K562 (cell line): ENCODE data around the gene DUSP16. TPM values are rescaled to one million over a fixed set of nuclear protein-coding genes. Genes with fewer than 3 reads are reported as not detected.
A peak's percentile ranks its signal among the peaks of the same experiment; 100 is the strongest.

Source experiments
- CREB1 ChIP-seq, 2 experiments: sonication (generic) in 1 of 2; formaldehyde crosslinking in 1 of 2; IDR thresholded peaks; 2 replicates each; pipeline versions ENCODE4 v1.6.1 to v1.8.0; 2012 to 2022; ENCODE audit warnings: inconsistent platforms in 1 of 2, mild to moderate bottlenecking in 1 of 2, missing genetic modification reagents in 1 of 2, moderate library complexity in 1 of 2
- DDX20 ChIP-seq: fragments of 450-650 bp; IDR thresholded peaks from 2 replicates; pipeline ENCODE4 v1.6.1; 2016; ENCODE audit warnings: missing genetic modification characterization, low read depth, mild to moderate bottlenecking, missing compliant biosample characterization, moderate library complexity
- DIDO1 ChIP-seq: fragments of 450-650 bp; IDR thresholded peaks from 2 replicates; pipeline ENCODE4 v1.6.1; 2016; ENCODE audit warnings: low read depth, missing biosample characterization, missing genetic modification characterization
- ETV5 ChIP-seq: sonication (generic); formaldehyde crosslinking; IDR thresholded peaks from 2 replicates; pipeline ENCODE4 v1.4.0; 2020; ENCODE audit warnings: low read depth, mild to moderate bottlenecking, missing genetic modification reagents
- FOSL1 ChIP-seq: fragments of 200-800 bp; sonication (Bioruptor generic); conservative IDR thresholded peaks from 2 replicates; pipeline ENCODE4 v1.6.1; 2016; ENCODE audit warnings: missing genetic modification characterization, missing compliant biosample characterization
- HNRNPL ChIP-seq: fragments of 200-400 bp; formaldehyde crosslinking; IDR thresholded peaks from 2 replicates; pipeline ENCODE4 v1.6.1; 2017; ENCODE audit warnings: low read depth, mild to moderate bottlenecking, low read length
- MEF2D ChIP-seq: conservative IDR thresholded peaks from 2 replicates; pipeline ENCODE4 v1.6.1; 2016; ENCODE audit warnings: low read depth, missing genetic modification characterization, missing compliant biosample characterization
- POLR2H ChIP-seq: IDR thresholded peaks from 2 replicates; pipeline ENCODE4 v1.6.1; 2016; ENCODE audit warnings: missing genetic modification characterization, low read depth, mild to moderate bottlenecking, control low read depth, missing compliant biosample characterization, moderate library complexity
- RBM34 ChIP-seq: fragments of 200-400 bp; formaldehyde crosslinking; IDR thresholded peaks from 2 replicates; pipeline ENCODE4 v1.6.1; 2018; ENCODE audit warnings: low read length, borderline replicate concordance; ENCODE audit not compliant: insufficient read depth
- STAG1 ChIP-seq: sonication (generic); formaldehyde crosslinking; IDR thresholded peaks from 2 replicates; pipeline ENCODE4 v1.5.0; 2020; ENCODE audit warnings: missing genetic modification reagents, borderline replicate concordance
- TARDBP ChIP-seq: fragments of 450-650 bp; IDR thresholded peaks from 2 replicates; pipeline ENCODE4 v1.6.1; 2016
- TCF7 ChIP-seq: sonication (generic); IDR thresholded peaks from 2 replicates; pipeline ENCODE4 v1.6.1; 2016; ENCODE audit warnings: antibody characterized with exemption, borderline replicate concordance
- THRAP3 ChIP-seq: fragments of 450-650 bp; IDR thresholded peaks from 2 replicates; pipeline ENCODE4 v1.6.1; 2016; ENCODE audit warnings: mild to moderate bottlenecking, inconsistent platforms, borderline replicate concordance
- ZFX ChIP-seq: sonication (generic); formaldehyde crosslinking; IDR thresholded peaks from 2 replicates; pipeline ENCODE4 v1.8.0; 2022; ENCODE audit warnings: mild to moderate bottlenecking, missing genetic modification reagents, moderate library complexity
- ZNF316 ChIP-seq: fragments of 450-650 bp; IDR thresholded peaks from 2 replicates; pipeline ENCODE4 v1.6.1; 2016
- ZNF76 ChIP-seq: fragments of 250-450 bp; sonication (Bioruptor Pico); IDR thresholded peaks from 2 replicates; pipeline ENCODE4 v1.4.0; 2020; ENCODE audit warnings: mild to moderate bottlenecking, moderate library complexity, borderline replicate concordance
- polyA plus RNA-seq, 8 experiments: library from polyadenylated mRNA; depleted of rRNA in 4 of 8; stranded (reverse) in 5 of 8; unstranded in 3 of 8; fragments of >200 nt; fragmentation: Nextera tagmentation in 2 of 8; fragmentation: Illumina TruSeq in 1 of 8; extraction: Ambion mirVana in 2 of 8; extraction: Trizol in 1 of 8; gene quantifications; 2 replicates each; pipeline versions ENCODE4 v1.2.1 to v1.2.3, GENCODE V29; 2011 to 2014; ENCODE audit warnings: inconsistent platforms in 1 of 8, missing spikeins in 1 of 8
- total RNA-seq, 7 experiments: library from RNA; depleted of rRNA in 6 of 7; stranded (reverse); fragments of >200 nt in 6 of 7; fragmentation: Illumina TruSeq in 2 of 7; extraction: Trizol in 2 of 7; gene quantifications; 2 replicates each; pipeline versions ENCODE4 v1.2.1 to v1.2.3, GENCODE V29; 2011 to 2021; ENCODE audit warnings: low replicate concordance in 1 of 7
- TF ChIP-seq, protein P1 (sequence below): fragments of 450-650 bp; IDR thresholded peaks from 2 replicates; pipeline ENCODE4 v1.6.1; 2016; ENCODE audit warnings: low read depth
- TF ChIP-seq, protein P2 (sequence below): sonication (generic); formaldehyde crosslinking; IDR thresholded peaks from 2 replicates; pipeline ENCODE4 v1.8.1; 2023; ENCODE audit warnings: mild to moderate bottlenecking, missing genetic modification reagents

Gene DUSP16
- total and polyA plus RNA-seq, 9 of the 15 experiments (the other 6 are each of a cell fraction or from before 2014, with no cell fraction given) = 0.70 to 12.3 (median 5.7) TPM

DNA sequence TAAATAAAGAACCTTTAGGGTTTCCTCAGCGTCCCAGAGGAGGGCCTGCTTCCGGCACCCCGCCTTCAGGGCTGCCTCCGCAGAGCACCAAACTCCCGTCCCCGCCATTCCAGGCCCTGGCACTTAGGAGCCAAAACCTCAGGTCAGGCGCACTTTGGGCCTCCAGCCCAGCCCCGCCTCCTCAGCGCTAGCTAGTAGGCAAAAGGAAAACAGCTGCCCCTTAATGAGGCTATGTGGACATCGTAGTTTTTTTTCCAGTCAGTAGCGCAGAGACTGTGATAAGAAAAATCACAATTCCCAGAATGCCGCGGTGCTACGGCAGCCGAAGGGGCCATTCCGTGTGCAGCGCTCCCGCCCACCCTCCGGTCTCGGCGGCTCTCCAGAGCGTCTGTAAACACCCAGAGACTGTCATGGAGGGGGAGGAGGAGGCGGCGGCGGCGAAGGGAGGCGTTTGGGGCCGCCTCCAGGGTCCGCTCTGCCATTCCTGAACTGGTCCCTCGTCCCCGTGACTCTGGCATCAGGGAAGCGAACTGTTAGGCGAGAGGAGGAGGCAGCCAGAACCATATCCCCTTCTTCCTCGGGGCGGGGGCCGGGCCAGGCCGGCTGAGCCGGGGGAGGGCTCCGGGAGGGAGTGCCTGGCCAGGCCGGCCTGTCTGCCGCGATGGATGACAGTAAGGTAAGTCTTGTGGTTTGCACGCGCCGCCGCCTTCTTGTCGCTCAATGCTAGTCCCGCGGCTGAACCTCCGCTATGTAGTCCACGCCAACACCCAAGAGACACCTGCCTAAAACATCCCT is 49.0 kb upstream of the DUSP16 start, which contains the start of gene CREBL2 (continued):
- TF ChIP-seq, protein P1, sequence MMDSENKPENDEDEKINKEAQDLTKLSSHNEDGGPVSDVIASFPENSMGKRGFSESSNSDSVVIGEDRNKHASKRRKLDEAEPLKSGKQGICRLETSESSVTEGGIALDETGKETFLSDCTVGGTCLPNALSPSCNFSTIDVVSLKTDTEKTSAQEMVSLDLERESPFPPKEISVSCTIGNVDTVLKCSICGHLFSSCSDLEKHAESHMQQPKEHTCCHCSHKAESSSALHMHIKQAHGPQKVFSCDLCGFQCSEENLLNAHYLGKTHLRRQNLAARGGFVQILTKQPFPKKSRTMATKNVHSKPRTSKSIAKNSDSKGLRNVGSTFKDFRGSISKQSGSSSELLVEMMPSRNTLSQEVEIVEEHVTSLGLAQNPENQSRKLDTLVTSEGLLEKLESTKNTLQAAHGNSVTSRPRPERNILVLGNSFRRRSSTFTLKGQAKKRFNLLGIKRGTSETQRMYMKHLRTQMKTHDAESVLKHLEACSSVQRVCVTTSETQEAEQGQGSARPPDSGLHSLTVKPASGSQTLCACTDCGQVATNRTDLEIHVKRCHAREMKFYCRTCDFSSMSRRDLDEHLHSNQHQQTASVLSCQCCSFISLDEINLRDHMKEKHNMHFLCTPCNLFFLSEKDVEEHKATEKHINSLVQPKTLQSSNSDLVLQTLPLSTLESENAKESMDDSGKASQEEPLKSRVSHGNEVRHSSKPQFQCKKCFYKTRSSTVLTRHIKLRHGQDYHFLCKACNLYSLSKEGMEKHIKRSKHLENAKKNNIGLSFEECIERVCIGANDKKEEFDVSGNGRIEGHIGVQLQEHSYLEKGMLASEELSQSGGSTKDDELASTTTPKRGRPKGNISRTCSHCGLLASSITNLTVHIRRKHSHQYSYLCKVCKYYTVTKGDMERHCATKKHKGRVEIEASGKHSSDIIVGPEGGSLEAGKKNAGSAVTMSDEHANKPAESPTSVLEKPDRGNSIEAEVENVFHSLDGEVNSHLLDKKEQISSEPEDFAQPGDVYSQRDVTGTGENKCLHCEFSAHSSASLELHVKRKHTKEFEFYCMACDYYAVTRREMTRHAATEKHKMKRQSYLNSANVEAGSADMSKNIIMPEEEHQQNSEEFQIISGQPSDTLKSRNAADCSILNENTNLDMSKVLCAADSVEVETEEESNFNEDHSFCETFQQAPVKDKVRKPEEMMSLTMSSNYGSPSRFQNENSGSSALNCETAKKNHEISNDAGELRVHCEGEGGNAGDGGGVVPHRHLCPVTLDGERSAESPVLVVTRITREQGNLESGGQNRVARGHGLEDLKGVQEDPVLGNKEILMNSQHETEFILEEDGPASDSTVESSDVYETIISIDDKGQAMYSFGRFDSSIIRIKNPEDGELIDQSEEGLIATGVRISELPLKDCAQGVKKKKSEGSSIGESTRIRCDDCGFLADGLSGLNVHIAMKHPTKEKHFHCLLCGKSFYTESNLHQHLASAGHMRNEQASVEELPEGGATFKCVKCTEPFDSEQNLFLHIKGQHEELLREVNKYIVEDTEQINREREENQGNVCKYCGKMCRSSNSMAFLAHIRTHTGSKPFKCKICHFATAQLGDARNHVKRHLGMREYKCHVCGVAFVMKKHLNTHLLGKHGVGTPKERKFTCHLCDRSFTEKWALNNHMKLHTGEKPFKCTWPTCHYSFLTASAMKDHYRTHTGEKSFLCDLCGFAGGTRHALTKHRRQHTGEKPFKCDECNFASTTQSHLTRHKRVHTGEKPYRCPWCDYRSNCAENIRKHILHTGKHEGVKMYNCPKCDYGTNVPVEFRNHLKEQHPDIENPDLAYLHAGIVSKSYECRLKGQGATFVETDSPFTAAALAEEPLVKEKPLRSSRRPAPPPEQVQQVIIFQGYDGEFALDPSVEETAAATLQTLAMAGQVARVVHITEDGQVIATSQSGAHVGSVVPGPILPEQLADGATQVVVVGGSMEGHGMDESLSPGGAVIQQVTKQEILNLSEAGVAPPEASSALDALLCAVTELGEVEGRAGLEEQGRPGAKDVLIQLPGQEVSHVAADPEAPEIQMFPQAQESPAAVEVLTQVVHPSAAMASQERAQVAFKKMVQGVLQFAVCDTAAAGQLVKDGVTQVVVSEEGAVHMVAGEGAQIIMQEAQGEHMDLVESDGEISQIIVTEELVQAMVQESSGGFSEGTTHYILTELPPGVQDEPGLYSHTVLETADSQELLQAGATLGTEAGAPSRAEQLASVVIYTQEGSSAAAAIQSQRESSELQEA = peak; percentile 99
- TF ChIP-seq THRAP3 = no peak
- TF ChIP-seq POLR2H (tag) = peak; percentile 82
- no peak for TF ChIP-seq DDX20 (tag)
- peak; percentile 34; the same call in 1 of the 2 replicates for TF ChIP-seq FOSL1 (tag)
- 0 out of 2 replicates have a peak, but pooled peaks have one; percentile 18 for TF ChIP-seq TARDBP
- TF ChIP-seq ZNF76 = no peak
- no peak for TF ChIP-seq MEF2D (tag)
- TF ChIP-seq STAG1 (CRISPR knock-in tag) = no peak
- TF ChIP-seq ZFX (CRISPR knock-in tag) = peak; percentile 95
- 0 out of 2 replicates have a peak, but pooled peaks have one; percentile 63 for TF ChIP-seq DIDO1 (tag)
- no peak for TF ChIP-seq HNRNPL
- peak; percentile 31; the same call in 1 of the 2 replicates for TF ChIP-seq CREB1 (IDR thresholded peaks at IDR 0.05)
- no peak; the same call in 1 of the 2 replicates for TF ChIP-seq CREB1 (CRISPR knock-in tag; IDR thresholded peaks at IDR 0.05)
- TF ChIP-seq ZNF316 = no peak
- TF ChIP-seq TCF7 = no peak
- TF ChIP-seq RBM34 = no peak
- no peak for TF ChIP-seq ETV5
- TF ChIP-seq, protein P2, sequence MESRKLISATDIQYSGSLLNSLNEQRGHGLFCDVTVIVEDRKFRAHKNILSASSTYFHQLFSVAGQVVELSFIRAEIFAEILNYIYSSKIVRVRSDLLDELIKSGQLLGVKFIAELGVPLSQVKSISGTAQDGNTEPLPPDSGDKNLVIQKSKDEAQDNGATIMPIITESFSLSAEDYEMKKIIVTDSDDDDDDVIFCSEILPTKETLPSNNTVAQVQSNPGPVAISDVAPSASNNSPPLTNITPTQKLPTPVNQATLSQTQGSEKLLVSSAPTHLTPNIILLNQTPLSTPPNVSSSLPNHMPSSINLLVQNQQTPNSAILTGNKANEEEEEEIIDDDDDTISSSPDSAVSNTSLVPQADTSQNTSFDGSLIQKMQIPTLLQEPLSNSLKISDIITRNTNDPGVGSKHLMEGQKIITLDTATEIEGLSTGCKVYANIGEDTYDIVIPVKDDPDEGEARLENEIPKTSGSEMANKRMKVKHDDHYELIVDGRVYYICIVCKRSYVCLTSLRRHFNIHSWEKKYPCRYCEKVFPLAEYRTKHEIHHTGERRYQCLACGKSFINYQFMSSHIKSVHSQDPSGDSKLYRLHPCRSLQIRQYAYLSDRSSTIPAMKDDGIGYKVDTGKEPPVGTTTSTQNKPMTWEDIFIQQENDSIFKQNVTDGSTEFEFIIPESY (CRISPR knock-in tag) = no peak
